ENCODE data around the gene NEDD4L.

GRCh38 chr18:58025733-58026132 is 18.3 kb upstream of the NEDD4L start:
- TF ChIP-seq POLR2AphosphoS5 (IDR thresholded peaks at IDR 0.05) = no peak
- TF ChIP-seq, protein P1, sequence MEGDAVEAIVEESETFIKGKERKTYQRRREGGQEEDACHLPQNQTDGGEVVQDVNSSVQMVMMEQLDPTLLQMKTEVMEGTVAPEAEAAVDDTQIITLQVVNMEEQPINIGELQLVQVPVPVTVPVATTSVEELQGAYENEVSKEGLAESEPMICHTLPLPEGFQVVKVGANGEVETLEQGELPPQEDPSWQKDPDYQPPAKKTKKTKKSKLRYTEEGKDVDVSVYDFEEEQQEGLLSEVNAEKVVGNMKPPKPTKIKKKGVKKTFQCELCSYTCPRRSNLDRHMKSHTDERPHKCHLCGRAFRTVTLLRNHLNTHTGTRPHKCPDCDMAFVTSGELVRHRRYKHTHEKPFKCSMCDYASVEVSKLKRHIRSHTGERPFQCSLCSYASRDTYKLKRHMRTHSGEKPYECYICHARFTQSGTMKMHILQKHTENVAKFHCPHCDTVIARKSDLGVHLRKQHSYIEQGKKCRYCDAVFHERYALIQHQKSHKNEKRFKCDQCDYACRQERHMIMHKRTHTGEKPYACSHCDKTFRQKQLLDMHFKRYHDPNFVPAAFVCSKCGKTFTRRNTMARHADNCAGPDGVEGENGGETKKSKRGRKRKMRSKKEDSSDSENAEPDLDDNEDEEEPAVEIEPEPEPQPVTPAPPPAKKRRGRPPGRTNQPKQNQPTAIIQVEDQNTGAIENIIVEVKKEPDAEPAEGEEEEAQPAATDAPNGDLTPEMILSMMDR (IDR thresholded peaks at IDR 0.05) = no peak

Data from esophagus muscularis mucosa (tissue), 3 donors.